ENCODE data around the gene MGLL.

- TF ChIP-seq CTCF (conservative IDR thresholded peaks at IDR 0.05) = no peak
- TF ChIP-seq ZFX (IDR thresholded peaks at IDR 0.05) = no peak
These were observed 170.7 kb downstream of the MGLL start for GRCh38 chr3:127651516-127652172.

Data from C4-2B (cell line).